Measurements from ENCODE around the gene GAL.

GAL gene

DNA sequence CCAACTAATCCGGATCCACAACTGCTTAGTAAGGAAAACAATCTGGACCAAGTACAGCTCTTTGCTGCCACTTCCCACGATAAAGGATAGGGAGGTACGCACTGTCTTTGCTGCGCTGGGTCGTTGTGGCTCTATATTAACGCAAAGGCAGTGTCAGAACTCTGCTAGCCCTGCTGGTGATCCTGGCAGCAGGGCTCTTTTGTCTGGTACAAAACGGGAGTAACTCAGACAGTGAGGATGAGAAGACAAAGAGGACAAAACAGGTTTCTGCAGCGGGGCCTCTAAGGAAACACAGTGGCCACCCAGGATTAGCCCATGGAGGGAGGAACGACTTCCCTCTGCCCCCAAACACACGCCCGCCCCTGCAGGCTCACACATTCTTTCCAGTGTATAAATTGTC, 26.1 kb downstream of the GAL start:
- no peaks in the 10 kb centered on the region for H3K4me1 ChIP-seq (ENCODE audit: control insufficient read depth, low read length)
- H3K79me2 ChIP-seq (ENCODE audit: control insufficient read depth, low read length): no peaks in the 10 kb centered on the region
- H3K4me2 ChIP-seq (ENCODE audit: low read length): no peak overlapping the region
- no peaks in the 10 kb centered on the region for H3F3A ChIP-seq (ENCODE audit: control insufficient read depth, insufficient read depth)
- TF ChIP-seq CTCF (IDR thresholded peaks at IDR 0.05; ENCODE audit: low read depth, low read length, poor library complexity, severe bottlenecking) (no peak), EZH2phosphoT487 (IDR thresholded peaks at IDR 0.05; ENCODE audit: borderline replicate concordance, low read length) (no peak)
- H4K20me1 ChIP-seq (ENCODE audit: control insufficient read depth, insufficient read depth, low read depth, low read length): no peaks in the 10 kb centered on the region
- H3K36me3 ChIP-seq (ENCODE audit: control insufficient read depth, low read length): no peaks in the 10 kb centered on the region
- H3K9me2 ChIP-seq (replicated peaks; ENCODE audit: control insufficient read depth, low read length): no peaks in the 10 kb centered on the region
- no peaks in the 10 kb centered on the region for H3K9me3 ChIP-seq (ENCODE audit: control insufficient read depth, insufficient read depth, low read length)
- peaks cover 3% of the 10 kb centered on the region; the same call in 1 of the 2 replicates for H3K27me3 ChIP-seq (ENCODE audit: control insufficient read depth, low read length)
- H3K27ac ChIP-seq (ENCODE audit: low read depth, low read length): no peak overlapping the region
- H3K4me3 ChIP-seq (ENCODE audit: low read length): no peak overlapping the region

DNA sequence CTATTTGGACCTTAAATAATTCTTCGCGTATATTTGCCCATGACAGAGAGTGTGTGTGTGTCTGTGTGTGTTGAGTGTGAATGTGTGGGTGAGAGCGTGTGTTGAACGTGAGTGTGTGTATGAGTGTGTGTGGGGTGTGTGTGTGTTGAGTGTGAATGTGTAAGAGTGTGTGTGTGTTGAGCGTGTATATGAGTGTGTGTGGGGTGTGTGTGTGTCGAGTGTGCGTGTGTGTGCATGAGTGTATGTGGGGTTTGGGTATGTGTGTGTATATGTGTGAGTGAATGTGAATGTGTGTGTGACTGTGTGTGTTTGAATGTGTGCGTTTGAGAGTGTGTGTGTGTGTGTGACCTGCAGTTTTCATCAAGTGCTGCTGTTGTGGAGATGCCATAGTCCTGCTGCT, 26.8 kb downstream of the GAL start:
- TF ChIP-seq CTCF (IDR thresholded peaks at IDR 0.05; ENCODE audit: low read depth, low read length, poor library complexity, severe bottlenecking) (no peak), EZH2phosphoT487 (IDR thresholded peaks at IDR 0.05; ENCODE audit: borderline replicate concordance, low read length) (no peak)
- no peaks in the 10 kb centered on the region for H4K20me1 ChIP-seq (ENCODE audit: control insufficient read depth, insufficient read depth, low read depth, low read length)
- no peaks in the 10 kb centered on the region for H3K9me2 ChIP-seq (replicated peaks; ENCODE audit: control insufficient read depth, low read length)
- H3K9me3 ChIP-seq (ENCODE audit: control insufficient read depth, insufficient read depth, low read length): no peaks in the 10 kb centered on the region
- no peaks in the 10 kb centered on the region for H3K4me1 ChIP-seq (ENCODE audit: control insufficient read depth, low read length)
- H3K27ac ChIP-seq (ENCODE audit: low read depth, low read length): no peak overlapping the region
- no peak overlapping the region for H3K4me3 ChIP-seq (ENCODE audit: low read length)
- H3K36me3 ChIP-seq (ENCODE audit: control insufficient read depth, low read length): no peaks in the 10 kb centered on the region
- no peaks in the 10 kb centered on the region for H3K79me2 ChIP-seq (ENCODE audit: control insufficient read depth, low read length)
- H3K27me3 ChIP-seq (ENCODE audit: control insufficient read depth, low read length): peaks cover 3% of the 10 kb centered on the region; the same call in 1 of the 2 replicates
- H3F3A ChIP-seq (ENCODE audit: control insufficient read depth, insufficient read depth): no peaks in the 10 kb centered on the region
- no peak overlapping the region for H3K4me2 ChIP-seq (ENCODE audit: low read length)

- TF ChIP-seq CTCF (IDR thresholded peaks at IDR 0.05; ENCODE audit: low read depth, low read length, poor library complexity, severe bottlenecking) (no peak), EZH2phosphoT487 (IDR thresholded peaks at IDR 0.05; ENCODE audit: borderline replicate concordance, low read length) (no peak)
- no peak overlapping the region for H3K4me2 ChIP-seq (ENCODE audit: low read length)
These were observed 29.9 kb downstream of the GAL start for GRCh38 chr11:68714060-68714856.

More at GRCh38 chr11:68714060-68714856, 29.9 kb downstream of the GAL start:
- H3K27ac ChIP-seq (ENCODE audit: low read depth, low read length): no peak overlapping the region
- no peaks in the 10 kb centered on the region for H3K4me1 ChIP-seq (ENCODE audit: control insufficient read depth, low read length)
- no peak overlapping the region for H3K4me3 ChIP-seq (ENCODE audit: low read length)
- H3K9me2 ChIP-seq (replicated peaks; ENCODE audit: control insufficient read depth, low read length): no peaks in the 10 kb centered on the region
- no peaks in the 10 kb centered on the region for H4K20me1 ChIP-seq (ENCODE audit: control insufficient read depth, insufficient read depth, low read depth, low read length)
- no peaks in the 10 kb centered on the region for H3K9me3 ChIP-seq (ENCODE audit: control insufficient read depth, insufficient read depth, low read length)
- no peaks in the 10 kb centered on the region for H3F3A ChIP-seq (ENCODE audit: control insufficient read depth, insufficient read depth)
- H3K79me2 ChIP-seq (ENCODE audit: control insufficient read depth, low read length): no peaks in the 10 kb centered on the region
- no peaks in the 10 kb centered on the region for H3K36me3 ChIP-seq (ENCODE audit: control insufficient read depth, low read length)
- H3K27me3 ChIP-seq (ENCODE audit: control insufficient read depth, low read length): peaks cover 6% of the 10 kb centered on the region; the same call in 1 of the 2 replicates
